Endothelial cell of umbilical vein (primary cell): ENCODE results near the gene GLI3. TPM values are rescaled to one million over a fixed set of nuclear protein-coding genes. Genes with fewer than 3 reads are reported as not detected.

ENCODE experiments used
- BruUV-seq: library from RNA; stranded (reverse); fragments of 400-500 nt; replicated peaks from 2 replicates; lab custom pipeline; 2021; lab: Mats Ljungman, UMichigan
- CTCF ChIA-PET: fragments of 300-600, 350-600 bp; sonication (Branson Sonifier 250); formaldehyde crosslinking; loops from one replicate; lab custom pipeline; 2021; ENCODE audit warnings: antibody characterized with exemption, inconsistent platforms; lab: Charles Lee
- POLR2A ChIA-PET: fragments of 300-600, 350-600 bp; sonication (Branson Sonifier 250); formaldehyde crosslinking; loops from one replicate; lab custom pipeline; 2021; ENCODE audit warnings: antibody characterized with exemption, inconsistent platforms; lab: Charles Lee
- DNase-seq: peaks from one replicate; pipeline ENCODE4 v3.0.0-alpha.2; 2011; ENCODE audit warnings: low read depth, low spot score
- FAIRE-seq: peaks from 2 replicates; lab custom pipeline; 2011; peaks lifted over from hg19 to GRCh38; lab: Jason Lieb, UNC
- H2AFZ ChIP-seq: 2 replicates; pipeline ENCODE4 v1.6.0; 2012; ENCODE audit warnings: low read depth, low read length, control low read depth, inconsistent platforms
- H3K27ac ChIP-seq: 2 replicates; pipeline ENCODE4 v1.5.1; 2011; ENCODE audit warnings: low read depth, mild to moderate bottlenecking, control low read depth, low read length, moderate library complexity; ENCODE audit not compliant: insufficient read depth
- H3K27me3 ChIP-seq, 2 experiments: 2 replicates each; pipeline versions ENCODE4 v1.6.0 to v1.6.1; 2011; ENCODE audit warnings: low read length in 2 of 2, mixed read lengths in 1 of 2; ENCODE audit not compliant: control insufficient read depth in 2 of 2, insufficient read depth in 2 of 2
- H3K36me3 ChIP-seq, 2 experiments: 2 replicates in 1 of 2; 3 replicates in 1 of 2; pipeline ENCODE4 v1.5.1; 2011; ENCODE audit warnings: low read length in 2 of 2, mild to moderate bottlenecking in 1 of 2, moderate library complexity in 1 of 2; ENCODE audit not compliant: control insufficient read depth in 2 of 2, insufficient read depth in 2 of 2; ENCODE audit errors: extremely low read depth in 1 of 2
- H3K4me1 ChIP-seq: 3 replicates; pipeline ENCODE4 v1.5.1; 2011; ENCODE audit warnings: mild to moderate bottlenecking, low read length; ENCODE audit not compliant: control insufficient read depth, insufficient read depth; ENCODE audit errors: extremely low read depth
- H3K4me2 ChIP-seq: 2 replicates; pipeline ENCODE4 v1.6.1; 2011; ENCODE audit warnings: low read length, control low read depth, mixed read lengths; ENCODE audit not compliant: insufficient read depth
- H3K4me3 ChIP-seq, 3 experiments: fragments of 200-600 bp in 1 of 3; sonication (generic), shearing (Covaris generic) in 1 of 3; replicated peaks in 1 of 3; 2 replicates each; pipeline ENCODE4 v1.5.1; 2011 to 2016; ENCODE audit warnings: control low read depth in 3 of 3, low read length in 3 of 3, mild to moderate bottlenecking in 2 of 3, inconsistent platforms in 1 of 3, low read depth in 1 of 3, moderate library complexity in 1 of 3; ENCODE audit not compliant: insufficient read depth in 1 of 3
- H3K79me2 ChIP-seq: 2 replicates; pipeline ENCODE4 v1.6.0; 2012; ENCODE audit warnings: low read length, inconsistent platforms; ENCODE audit not compliant: control insufficient read depth, insufficient read depth
- H3K9ac ChIP-seq: replicated peaks from 2 replicates; pipeline ENCODE3; 2011; ENCODE audit warnings: low read length, control low read depth; ENCODE audit not compliant: insufficient read depth; ENCODE audit errors: extremely low read depth
- H3K9me1 ChIP-seq: replicated peaks from 3 replicates; pipeline ENCODE4 v1.6.0; 2011; ENCODE audit warnings: mild to moderate bottlenecking, low read length; ENCODE audit not compliant: control insufficient read depth, insufficient read depth; ENCODE audit errors: extremely low read depth
- H3K9me3 ChIP-seq: replicated peaks from 2 replicates; pipeline ENCODE4 v1.5.1; 2012; ENCODE audit warnings: low read length, inconsistent platforms; ENCODE audit not compliant: control insufficient read depth, insufficient read depth
- H4K20me1 ChIP-seq: replicated peaks from 2 replicates; pipeline ENCODE3; 2011; ENCODE audit warnings: mild to moderate bottlenecking, low read length; ENCODE audit not compliant: control insufficient read depth, insufficient read depth; ENCODE audit errors: extremely low read depth
- EZH2 ChIP-seq: IDR thresholded peaks from 2 replicates; pipeline ENCODE4 v1.6.1; 2012; ENCODE audit warnings: borderline replicate concordance, low read depth, mild to moderate bottlenecking, moderate library complexity, low read length, inconsistent platforms; ENCODE audit not compliant: severe bottlenecking
- FOS ChIP-seq: IDR thresholded peaks from 2 replicates; pipeline ENCODE4 v1.6.1; 2011; ENCODE audit warnings: mild to moderate bottlenecking, low read length, moderate library complexity, borderline replicate concordance; ENCODE audit not compliant: insufficient read depth
- GATA2 ChIP-seq: IDR thresholded peaks from 2 replicates; pipeline ENCODE4 v1.7.0; 2011; ENCODE audit warnings: low read depth, mild to moderate bottlenecking, moderate library complexity, mixed read lengths, low read length; ENCODE audit not compliant: insufficient read length, insufficient read depth
- JUN ChIP-seq: IDR thresholded peaks from 2 replicates; pipeline ENCODE4 v1.6.1; 2011; ENCODE audit warnings: borderline replicate concordance, low read depth; ENCODE audit not compliant: insufficient read length, insufficient read depth
- MYC ChIP-seq: IDR thresholded peaks from one replicate; pipeline ENCODE4 v1.6.1; 2011; ENCODE audit warnings: mild to moderate bottlenecking, low read depth, low read length
- POLR2A ChIP-seq: IDR thresholded peaks from 2 replicates; pipeline ENCODE4 v1.6.1; 2012; ENCODE audit warnings: low read depth, mild to moderate bottlenecking, control low read depth, low read length
- POLR2AphosphoS5 ChIP-seq: IDR thresholded peaks from 2 replicates; pipeline ENCODE4 v1.6.1; 2012; ENCODE audit warnings: low read depth, mild to moderate bottlenecking, control low read depth, low read length, moderate library complexity; ENCODE audit not compliant: insufficient read depth
- dilution Hi-C: fragments of 300-500 bp; cut with MboI; formaldehyde crosslinking; loops from one replicate; pipeline ENCODE4 v1.15.0; 2019; ENCODE audit warnings: low sequenced_read_pairs; ENCODE audit not compliant: extremely low pct_ligation_motif_present
- intact Hi-C: fragments of 100-400 bp; cut with micrococcal nuclease; formaldehyde crosslinking; loops from one replicate; pipeline ENCODE4 v1.10.0; 2022
- polyA plus RNA-seq, 4 experiments: library from polyadenylated mRNA; depleted of rRNA in 3 of 4; stranded (reverse) in 3 of 4; unstranded in 1 of 4; fragments of >200 nt; gene quantifications; 2 replicates each; pipeline versions ENCODE4 v1.2.1 to v1.2.3, GENCODE V29; 2011 to 2012; ENCODE audit warnings: missing spikeins in 1 of 4
- total RNA-seq: library from RNA; stranded (reverse); gene quantifications from 2 replicates; pipeline ENCODE4 v1.2.3, GENCODE V29; 2021
- TF ChIP-seq, protein P1 (sequence below): IDR thresholded peaks from 2 replicates; pipeline ENCODE4 v1.6.1; 2011; ENCODE audit not compliant: insufficient read depth, insufficient read length
- TF ChIP-seq, protein P2 (sequence below), 2 donors: IDR thresholded peaks; 1 replicate in 1 of 2; 2 replicates in 1 of 2; pipeline ENCODE4 v1.5.1; 2011; ENCODE audit warnings: low read length in 2 of 2, mild to moderate bottlenecking in 2 of 2, moderate library complexity in 2 of 2, control low read depth in 1 of 2, inconsistent platforms in 1 of 2, low read depth in 1 of 2; ENCODE audit not compliant: insufficient read depth in 1 of 2; ENCODE audit errors: extremely low read depth in 1 of 2

Gene GLI3
- total and polyA plus RNA-seq, 2 donors (not counting 3 experiments of a cell fraction or from before 2014, with no cell fraction given) = 6.0 to 24.9 TPM

DNA sequence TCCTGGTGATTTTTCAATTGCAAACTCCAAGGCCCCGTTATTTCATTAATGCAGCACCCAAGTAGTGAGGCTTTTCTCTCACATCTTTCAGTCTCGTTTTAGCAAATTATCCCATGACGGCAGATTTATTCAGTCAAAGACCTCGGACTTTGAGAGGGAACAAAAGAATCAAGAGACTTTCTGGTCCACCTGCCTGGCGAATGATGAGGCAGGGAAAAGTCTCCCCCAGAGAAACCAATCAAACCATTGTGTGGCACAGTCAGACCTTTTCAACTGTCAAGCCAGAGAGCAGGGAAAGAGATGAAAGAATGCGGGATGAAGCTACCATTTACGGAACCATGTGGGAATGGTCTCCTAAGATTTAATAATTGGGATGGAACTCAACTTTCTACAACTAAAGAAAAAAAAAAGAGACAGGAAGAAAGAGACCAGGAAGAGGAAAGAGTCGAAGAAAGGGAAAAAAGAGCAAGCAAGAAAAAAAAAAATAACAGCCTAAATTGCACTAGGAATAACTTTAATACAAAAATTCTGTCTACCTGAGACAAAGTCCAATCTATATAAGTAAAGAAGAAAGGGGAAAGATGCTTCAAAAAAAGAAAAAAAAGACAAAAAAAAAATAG is 22.8 kb downstream of the GLI3 start:
- no peaks in the 10 kb centered on the region for H3K9me3 ChIP-seq
- no peak overlapping the region for H3K9ac ChIP-seq
- TF ChIP-seq POLR2A = no peak
- TF ChIP-seq, protein P1, sequence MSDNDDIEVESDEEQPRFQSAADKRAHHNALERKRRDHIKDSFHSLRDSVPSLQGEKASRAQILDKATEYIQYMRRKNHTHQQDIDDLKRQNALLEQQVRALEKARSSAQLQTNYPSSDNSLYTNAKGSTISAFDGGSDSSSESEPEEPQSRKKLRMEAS = no peak
- no peak for TF ChIP-seq GATA2
- TF ChIP-seq JUN = no peak
- TF ChIP-seq MYC = no peak
- TF ChIP-seq FOS = no peak
- TF ChIP-seq POLR2AphosphoS5 = no peak
- TF ChIP-seq, protein P2, sequence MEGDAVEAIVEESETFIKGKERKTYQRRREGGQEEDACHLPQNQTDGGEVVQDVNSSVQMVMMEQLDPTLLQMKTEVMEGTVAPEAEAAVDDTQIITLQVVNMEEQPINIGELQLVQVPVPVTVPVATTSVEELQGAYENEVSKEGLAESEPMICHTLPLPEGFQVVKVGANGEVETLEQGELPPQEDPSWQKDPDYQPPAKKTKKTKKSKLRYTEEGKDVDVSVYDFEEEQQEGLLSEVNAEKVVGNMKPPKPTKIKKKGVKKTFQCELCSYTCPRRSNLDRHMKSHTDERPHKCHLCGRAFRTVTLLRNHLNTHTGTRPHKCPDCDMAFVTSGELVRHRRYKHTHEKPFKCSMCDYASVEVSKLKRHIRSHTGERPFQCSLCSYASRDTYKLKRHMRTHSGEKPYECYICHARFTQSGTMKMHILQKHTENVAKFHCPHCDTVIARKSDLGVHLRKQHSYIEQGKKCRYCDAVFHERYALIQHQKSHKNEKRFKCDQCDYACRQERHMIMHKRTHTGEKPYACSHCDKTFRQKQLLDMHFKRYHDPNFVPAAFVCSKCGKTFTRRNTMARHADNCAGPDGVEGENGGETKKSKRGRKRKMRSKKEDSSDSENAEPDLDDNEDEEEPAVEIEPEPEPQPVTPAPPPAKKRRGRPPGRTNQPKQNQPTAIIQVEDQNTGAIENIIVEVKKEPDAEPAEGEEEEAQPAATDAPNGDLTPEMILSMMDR (IDR thresholded peaks at IDR 0.05; ENCODE audit: extremely low read depth in 1 of 2, insufficient read depth in 1 of 2, low read depth in 1 of 2, low read length in 2 of 2) = no peak
- TF ChIP-seq EZH2 = no peak
- FAIRE-seq = no peak
- dilution Hi-C loops (no loop called here), intact Hi-C loops (no loop called here)
- DNase-seq = no peak
- ChIA-PET POLR2A (no interaction called here), CTCF (interaction anchor here (1.1 kb wide), 1 partner anchor 174 kb away, joined by 3 read pairs; no protein-coding TSS in a partner anchor)
- H3K4me1 ChIP-seq = no peaks in the 10 kb centered on the region
- no peak overlapping the region for H3K4me2 ChIP-seq
- no TSS peak for BruUV-seq
- H3K9me1 ChIP-seq = no peaks in the 10 kb centered on the region
- H3K27ac ChIP-seq = no peak overlapping the region
- H3K36me3 ChIP-seq = no peaks in the 10 kb centered on the region
- no peak overlapping the region for H3K4me3 ChIP-seq
- H2AFZ ChIP-seq = no peak overlapping the region
- no peaks in the 10 kb centered on the region for H4K20me1 ChIP-seq
- H3K27me3 ChIP-seq = no peaks in the 10 kb centered on the region
- H3K79me2 ChIP-seq = no peaks in the 10 kb centered on the region
